ENCODE results near the gene SORCS1.

The SORCS1 gene

GRCh38 chr10:106643473-106643872, 521.0 kb downstream of the SORCS1 start:
- DNase-seq, result no peak

- DNase-seq, result no peak
Measured at GRCh38 chr10:106637873-106638272, 526.6 kb downstream of the SORCS1 start.

- DNase-seq, result no peak
Measured at GRCh38 chr10:106636766-106637491, 527.6 kb downstream of the SORCS1 start.

- no peak for DNase-seq
Measured at GRCh38 chr10:106635947-106636346, 528.6 kb downstream of the SORCS1 start.

GRCh38 chr10:106631016-106631702, 533.3 kb downstream of the SORCS1 start:
- DNase-seq, result no peak

GRCh38 chr10:106626371-106626770, 538.1 kb downstream of the SORCS1 start:
- no peak for DNase-seq

GRCh38 chr10:106625751-106626150, 538.8 kb downstream of the SORCS1 start:
- no peak for DNase-seq

- DNase-seq, result no peak
Measured at GRCh38 chr10:106619346-106619745, 545.2 kb downstream of the SORCS1 start.

GRCh38 chr10:106618646-106619045, 545.9 kb downstream of the SORCS1 start:
- no peak for DNase-seq

GRCh38 chr10:106615081-106615480, 549.4 kb downstream of the SORCS1 start:
- no peak for DNase-seq

GRCh38 chr10:106614293-106614692, 550.2 kb downstream of the SORCS1 start:
- DNase-seq, result no peak

GRCh38 chr10:106612381-106612780, 552.1 kb downstream of the SORCS1 start:
- no peak for DNase-seq

- no peak for DNase-seq
Measured at GRCh38 chr10:106609470-106610266, 554.8 kb downstream of the SORCS1 start.

- DNase-seq, result no peak
Measured at GRCh38 chr10:106608066-106608465, 556.4 kb downstream of the SORCS1 start.

- no peak for DNase-seq
Measured at GRCh38 chr10:106595281-106595680, 569.2 kb downstream of the SORCS1 start.

GRCh38 chr10:106593876-106594275, 570.6 kb downstream of the SORCS1 start:
- no peak for DNase-seq

- no peak for DNase-seq
Measured at GRCh38 chr10:106592396-106592795, 572.1 kb downstream of the SORCS1 start.

- DNase-seq, result no peak
Measured at GRCh38 chr10:106582291-106582690, 582.2 kb downstream of the SORCS1 start.

GRCh38 chr10:106577756-106578155, 586.8 kb downstream of the SORCS1 start:
- DNase-seq, result no peak

GRCh38 chr10:106577266-106577665, 587.2 kb downstream of the SORCS1 start:
- DNase-seq, result no peak

- no peak for DNase-seq
Measured at GRCh38 chr10:106576534-106576933, 588.0 kb downstream of the SORCS1 start.

- no peak for DNase-seq
Measured at GRCh38 chr10:106573106-106573505, 591.4 kb downstream of the SORCS1 start.

GRCh38 chr10:106571192-106571946, 593.1 kb downstream of the SORCS1 start:
- no peak for DNase-seq

Data from stimulated activated CD8-positive, alpha-beta memory T cell treated with anti-CD3 and anti-CD28 coated beads, Interleukin-4, amount 100 ng/mL, for 48 hours (primary cell).